HG03575 (cell line): ENCODE measurements around the gene THAP7.

Experiments
- ATAC-seq: cut with Tn5 transposase; IDR thresholded peaks from one replicate; pipeline ENCODE4 v1.9.1; 2021; ENCODE audit not compliant: unreplicated experiment, insufficient number of reproducible peaks, low FRiP score; ENCODE audit errors: extremely low read depth

THAP7 gene

DNA sequence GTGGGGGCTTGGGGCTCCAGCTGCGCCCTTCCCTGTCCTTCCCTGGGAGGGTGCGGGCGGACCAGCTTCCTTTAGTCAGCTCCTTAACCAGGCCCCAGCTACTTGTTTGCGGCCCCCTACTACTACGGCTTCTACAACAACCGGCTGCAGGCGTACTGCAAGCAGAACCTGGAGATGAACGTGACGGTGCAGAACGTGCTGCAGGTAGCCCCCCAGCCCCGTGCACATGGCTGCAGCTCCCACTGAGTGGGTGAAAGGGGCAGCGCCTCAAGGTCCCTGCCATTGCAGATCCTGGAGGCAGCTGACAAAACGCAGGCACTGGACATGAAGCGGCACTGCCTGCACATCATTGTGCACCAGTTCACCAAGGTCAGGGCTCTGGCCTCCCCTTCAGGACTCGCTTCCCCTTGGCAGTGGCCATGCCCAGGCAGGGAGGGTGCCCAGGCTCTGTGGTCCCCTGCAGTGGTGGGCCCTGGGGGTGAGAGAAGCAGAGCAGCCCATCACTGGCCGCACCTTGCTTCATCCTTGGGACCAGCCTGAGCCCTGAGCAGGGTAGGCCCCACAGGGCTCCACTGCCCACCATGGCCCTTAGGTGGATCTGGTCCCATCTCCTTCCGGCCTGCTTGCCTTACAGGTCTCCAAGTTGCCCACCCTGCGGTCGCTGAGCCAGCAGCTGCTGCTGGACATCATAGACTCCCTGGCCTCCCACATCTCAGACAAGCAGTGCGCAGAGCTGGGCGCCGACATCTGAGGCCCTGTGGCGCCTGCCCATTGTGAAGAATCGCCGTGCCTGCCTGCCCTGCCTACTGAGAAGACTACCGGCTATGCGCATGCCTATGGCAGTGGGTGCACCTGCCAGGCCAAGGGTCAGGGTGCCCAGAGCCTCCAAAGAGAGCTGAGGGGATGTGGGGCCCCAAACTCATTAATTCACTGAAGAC lies 5.1 kb downstream of the THAP7 start:
- no peak for ATAC-seq

- ATAC-seq, result no peak
These were observed 5.9 kb downstream of the THAP7 start for GRCh38 chr22:20996031-20996410.

DNA sequence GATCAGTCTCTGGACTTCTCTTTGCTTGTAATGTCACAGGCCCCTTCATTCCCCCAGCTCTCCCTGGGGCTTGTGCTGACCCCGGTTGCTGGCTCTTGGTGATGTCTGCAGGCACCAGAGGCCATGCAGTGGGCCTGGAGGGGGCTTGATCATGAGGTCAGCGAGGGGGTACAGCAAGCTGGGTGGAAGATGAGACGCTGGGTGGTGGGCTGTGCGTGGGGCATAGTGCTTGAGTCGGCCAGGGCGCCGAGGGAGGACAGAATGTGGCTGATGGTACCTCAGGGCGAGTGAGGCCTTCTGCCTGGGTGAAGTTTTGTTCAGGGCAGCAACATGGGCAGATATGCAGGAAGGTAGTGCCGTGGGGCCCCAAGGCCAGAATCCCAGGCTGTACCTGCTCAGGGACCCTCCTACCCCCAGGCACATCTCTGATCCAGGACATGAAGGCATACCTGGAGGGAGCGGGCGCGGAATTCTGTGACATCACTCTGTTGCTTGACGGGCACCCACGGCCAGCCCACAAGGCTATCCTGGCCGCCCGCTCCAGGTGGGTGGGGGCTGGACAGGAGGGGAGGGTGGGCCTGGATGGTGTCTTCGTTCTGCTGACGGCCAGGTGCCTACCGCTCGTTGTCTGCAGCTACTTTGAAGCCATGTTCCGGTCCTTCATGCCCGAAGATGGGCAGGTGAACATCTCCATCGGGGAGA lies 6.4 kb downstream of the THAP7 start:
- no peak for ATAC-seq

DNA sequence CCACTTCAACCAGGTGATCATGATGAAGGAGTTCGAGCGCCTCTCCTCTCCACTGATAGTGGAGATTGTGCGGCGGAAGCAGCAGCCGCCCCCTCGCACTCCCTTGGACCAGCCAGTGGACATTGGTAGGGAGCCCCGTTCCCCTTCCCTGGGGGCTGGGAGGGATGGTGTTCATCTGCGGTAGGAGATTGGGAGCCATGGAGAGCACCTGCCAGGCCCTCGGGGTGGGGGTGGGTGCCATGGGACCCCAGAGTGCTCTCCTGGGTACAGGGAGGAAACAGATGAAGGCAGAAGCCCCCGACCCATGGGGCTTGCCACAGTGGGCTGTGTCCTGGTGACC lies 7.0 kb downstream of the THAP7 start:
- ATAC-seq, result no peak

GRCh38 chr22:20994128-20994901 lies 7.6 kb downstream of the THAP7 start:
- no peak for ATAC-seq

DNA sequence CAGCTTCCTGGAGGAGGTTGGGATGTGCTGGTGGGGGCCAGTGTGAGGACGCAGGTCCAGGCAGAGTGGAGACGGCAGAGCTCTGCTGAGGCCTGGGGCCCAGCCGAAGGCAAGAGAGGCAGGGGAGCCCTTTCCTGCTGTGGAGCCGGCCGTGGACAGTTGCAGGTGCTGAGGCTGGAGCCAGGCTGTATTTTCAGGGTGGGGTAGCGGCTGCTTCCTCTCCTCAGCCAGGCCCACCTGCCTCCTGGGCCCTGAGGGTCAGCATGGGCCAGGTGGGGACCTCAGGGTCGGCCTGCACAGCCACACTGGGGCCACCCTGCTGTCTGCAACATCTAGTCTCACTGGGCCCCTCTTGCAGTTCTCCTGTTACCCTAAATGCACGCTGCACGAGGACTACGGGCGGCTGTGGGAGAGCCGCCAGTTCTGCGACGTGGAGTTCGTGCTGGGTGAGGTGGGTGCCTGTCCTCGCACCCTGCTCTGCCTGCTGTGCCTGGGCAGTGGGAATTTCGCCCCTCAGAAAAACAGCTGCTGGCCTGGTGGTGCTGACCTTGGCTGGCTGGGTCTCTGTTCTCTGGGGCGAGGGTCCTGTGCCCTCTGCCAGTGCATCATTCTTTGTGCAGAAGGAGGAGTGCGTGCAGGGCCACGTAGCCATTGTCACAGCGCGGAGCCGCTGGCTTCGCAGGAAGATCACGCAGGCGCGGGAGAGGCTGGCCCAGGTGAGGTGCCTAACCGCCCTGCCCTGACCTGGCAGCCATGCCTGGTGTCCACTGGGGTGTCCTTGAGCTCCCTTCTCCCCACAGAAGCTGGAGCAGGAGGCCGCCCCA lies 8.4 kb downstream of the THAP7 start:
- no peak for ATAC-seq

DNA sequence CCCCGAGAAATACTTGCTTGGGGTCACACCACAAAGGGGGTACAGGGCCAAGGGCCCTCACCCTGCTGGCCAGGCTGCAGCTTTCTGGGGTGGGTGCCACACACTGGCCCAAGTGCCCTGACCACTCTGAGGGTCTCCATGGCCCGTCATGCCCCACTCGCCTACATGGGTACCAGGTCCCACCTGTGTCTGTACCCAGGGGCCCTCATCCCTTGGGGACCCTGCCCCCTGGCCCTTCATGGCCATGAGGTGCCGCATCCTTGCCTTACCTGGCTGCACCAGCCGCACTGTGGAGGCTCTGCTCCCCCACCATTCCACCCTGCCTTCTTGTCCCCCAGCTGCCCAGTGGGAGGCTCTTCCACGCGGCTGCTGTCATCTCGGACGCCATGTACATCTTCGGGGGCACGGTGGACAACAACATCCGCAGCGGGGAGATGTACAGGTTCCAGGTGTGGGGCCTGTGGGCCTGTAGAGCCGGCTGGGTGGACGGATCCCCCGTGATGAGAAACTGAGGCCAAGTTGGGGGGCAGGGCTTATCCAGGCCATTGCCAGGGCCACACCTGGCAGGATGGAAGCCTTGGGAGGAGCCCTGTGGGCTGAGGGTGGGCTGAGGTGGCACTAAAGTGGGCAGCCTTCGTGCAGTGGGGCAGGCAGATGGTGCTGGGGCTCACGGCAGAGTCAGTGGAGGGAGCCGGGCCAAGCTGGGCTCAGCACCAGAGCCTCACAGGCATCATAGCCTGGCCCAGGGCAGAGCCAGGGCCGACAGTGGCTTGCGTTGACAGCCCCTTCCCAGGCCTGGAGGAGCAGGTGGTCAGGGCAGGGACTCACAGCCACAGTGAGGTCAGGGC lies 9.2 kb downstream of the THAP7 start:
- ATAC-seq, result no peak

DNA sequence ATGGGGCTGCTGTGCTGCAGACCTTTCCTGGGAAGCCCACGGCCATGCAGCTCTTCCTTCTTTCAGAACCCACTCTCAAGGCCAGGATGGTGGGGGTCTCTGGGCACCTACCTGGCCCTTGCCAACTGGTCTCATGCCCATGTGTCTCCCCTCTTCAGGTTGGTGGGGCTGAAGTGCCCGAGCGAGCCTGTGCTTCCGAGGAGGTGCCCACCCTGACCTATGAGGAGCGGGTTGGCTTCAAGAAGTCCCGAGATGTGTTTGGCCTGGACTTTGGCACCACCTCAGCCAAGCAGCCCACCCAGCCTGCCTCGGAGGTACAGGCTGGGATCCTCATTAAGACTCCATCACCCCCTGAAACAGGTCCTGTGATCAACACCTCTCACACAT lies 9.9 kb downstream of the THAP7 start:
- ATAC-seq, result no peak

DNA sequence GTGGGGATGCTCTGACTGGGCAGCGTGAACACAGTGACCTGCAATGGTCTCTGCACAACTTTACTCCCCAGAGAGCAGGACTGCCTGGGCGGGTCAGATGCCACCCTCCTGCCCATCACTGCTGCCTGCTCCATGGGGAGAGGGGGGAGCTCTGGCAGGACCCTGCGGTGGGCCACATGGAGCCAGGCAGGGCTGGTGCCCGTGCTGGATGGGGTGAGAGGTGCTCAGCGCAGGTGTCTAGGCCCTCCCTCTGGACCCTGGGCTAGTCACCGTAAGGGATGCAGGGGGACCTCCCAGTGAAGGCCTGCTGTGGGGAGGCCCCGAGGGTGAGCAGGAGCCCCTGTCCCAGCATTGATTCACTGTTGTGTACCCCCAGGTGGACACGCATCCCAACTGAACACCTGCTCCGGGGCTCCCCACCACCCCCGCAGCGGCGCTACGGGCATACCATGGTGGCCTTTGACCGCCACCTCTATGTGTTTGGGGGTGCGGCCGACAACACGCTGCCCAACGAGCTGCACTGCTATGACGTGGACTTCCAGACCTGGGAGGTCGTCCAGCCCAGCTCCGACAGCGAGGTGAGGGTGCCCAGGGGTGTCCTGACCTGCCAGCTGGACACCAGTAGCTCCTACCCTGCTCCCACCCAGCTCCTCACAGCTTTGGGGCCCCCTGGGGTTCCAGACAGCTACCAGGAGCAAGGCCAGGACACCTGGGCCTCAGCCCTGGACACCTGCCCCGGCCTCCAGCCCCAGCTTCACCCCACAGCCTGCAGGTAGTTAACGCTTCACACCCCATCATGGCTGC lies 10.5 kb downstream of the THAP7 start:
- ATAC-seq, result no peak

GRCh38 chr22:20990184-20991180 lies 11.4 kb downstream of the THAP7 start:
- ATAC-seq, result no peak

DNA sequence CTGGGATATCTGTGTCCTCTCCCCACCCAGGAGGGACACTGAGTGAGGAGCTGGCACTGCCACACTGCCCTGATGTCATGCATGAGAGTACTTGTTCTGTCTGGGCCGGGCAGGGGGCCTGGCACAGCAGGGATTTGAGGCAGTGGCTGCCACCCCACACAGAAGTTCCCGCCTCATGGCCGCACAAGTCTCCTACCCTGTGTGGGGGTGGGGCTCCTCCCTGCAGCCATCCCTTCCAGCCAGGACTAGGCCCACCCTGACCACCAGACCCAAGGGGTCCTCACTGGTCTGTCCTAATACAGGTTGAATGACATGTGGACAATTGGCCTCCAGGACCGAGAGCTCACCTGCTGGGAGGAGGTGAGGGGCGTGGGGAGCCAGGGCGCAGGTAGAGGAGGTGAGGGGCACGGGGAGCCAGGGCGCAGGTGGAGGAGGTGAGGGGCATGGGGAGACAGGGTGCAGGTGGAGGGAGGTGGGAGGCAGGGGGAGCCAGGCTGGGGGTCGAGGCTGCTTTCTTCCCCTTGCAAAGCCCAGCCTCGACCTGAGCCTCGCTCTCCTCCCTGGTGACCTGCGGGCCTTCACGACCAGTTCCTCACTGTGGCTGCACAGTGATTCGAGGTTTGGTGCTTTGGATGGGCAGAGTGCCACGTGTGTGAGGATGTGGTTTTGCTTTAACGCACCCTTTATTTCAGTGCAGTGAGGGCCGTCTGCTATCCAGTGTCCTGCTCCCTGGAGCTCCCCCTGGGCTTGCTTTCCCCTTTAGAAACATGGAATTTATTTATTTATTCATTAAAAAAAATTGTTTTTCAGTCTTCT lies 12.4 kb downstream of the THAP7 start:
- ATAC-seq, result no peak

GRCh38 chr22:20988573-20989322 lies 13.2 kb downstream of the THAP7 start:
- no peak for ATAC-seq

DNA sequence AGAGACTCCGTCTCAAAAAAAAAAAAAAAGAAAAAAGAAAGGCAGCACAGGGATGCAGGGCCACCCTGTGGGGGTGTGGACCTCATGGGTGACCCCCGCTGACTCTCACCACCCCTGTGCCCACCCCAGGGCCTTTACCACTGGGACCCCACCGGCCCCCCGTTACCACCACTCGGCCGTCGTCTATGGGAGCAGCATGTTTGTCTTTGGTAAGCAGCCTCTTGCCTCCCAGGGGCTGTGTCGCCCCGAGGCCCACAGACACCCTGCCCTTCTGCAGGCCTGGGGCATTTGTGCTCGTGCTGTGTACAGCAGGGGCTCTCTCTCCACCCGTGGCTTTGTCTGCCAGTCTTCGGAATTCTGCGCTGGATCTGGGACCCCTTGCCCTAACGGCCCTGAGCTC lies 14.5 kb downstream of the THAP7 start:
- no peak for ATAC-seq

DNA sequence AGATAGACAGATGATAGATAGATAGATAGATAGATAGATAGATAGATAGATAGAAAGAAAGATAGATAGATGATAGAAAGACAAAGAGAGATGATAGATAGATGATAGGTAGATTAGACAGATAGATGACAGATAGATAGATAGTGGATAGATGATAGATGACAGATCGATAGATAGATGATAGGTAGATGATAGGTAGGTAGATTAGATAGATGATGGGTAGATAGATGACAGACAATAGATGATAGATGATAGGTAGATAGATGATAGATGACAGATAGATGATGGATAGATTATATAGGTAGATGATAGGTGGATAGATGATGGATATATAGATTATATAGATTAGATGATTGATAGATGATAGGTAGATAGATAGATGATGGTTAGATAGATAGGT lies 15.6 kb downstream of the THAP7 start:
- ATAC-seq, result no peak

DNA sequence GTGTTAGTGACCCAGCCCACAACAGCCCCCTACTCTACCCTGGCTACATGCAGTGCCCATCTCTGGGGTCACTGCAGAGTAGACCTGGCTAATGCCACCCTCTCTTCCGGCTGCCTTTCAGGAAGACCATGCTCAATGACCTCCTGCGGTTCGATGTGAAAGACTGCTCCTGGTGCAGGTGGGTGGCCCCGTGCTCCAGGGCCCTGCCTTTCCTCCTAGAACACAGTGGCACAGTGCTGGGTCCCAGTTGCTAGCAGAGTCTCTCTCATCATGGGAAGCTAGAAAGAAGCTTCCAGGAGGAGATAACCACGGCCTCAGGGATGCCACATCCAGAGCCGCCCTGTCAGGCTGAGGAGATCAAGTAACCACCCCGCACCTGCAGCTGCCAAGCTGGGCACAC lies 16.2 kb downstream of the THAP7 start:
- no peak for ATAC-seq
